GM12878 (cell line): ENCODE results near the gene CDK7. TPM values are rescaled to one million over a fixed set of nuclear protein-coding genes. Genes with fewer than 3 reads are reported as not detected.

Source experiments
- ATAC-seq: fragments of 200-7000 bp; cut with Tn5 transposase; 3 replicates; pipeline ENCODE4 v1.9.1; 2020; ENCODE audit warnings: mild to moderate bottlenecking, moderate library complexity
- BruUV-seq: library from RNA; stranded (reverse); fragments of 400-500 nt; replicated peaks from 2 replicates; lab custom pipeline; 2021; lab: Mats Ljungman, UMichigan
- CTCF ChIA-PET: fragments of 300-600 bp; sonication (Branson Sonifier 250); formaldehyde crosslinking; extraction: SDS; loops from one replicate; lab custom pipeline; 2021; ENCODE audit warnings: inconsistent platforms; lab: Yijun Ruan, JAX
- POLR2A ChIA-PET: fragments of 350-600 bp; formaldehyde crosslinking; extraction: SDS; loops from one replicate; lab custom pipeline; 2021; ENCODE audit warnings: inconsistent platforms; lab: Charles Lee
- RAD21 ChIA-PET: fragments of 300-600 bp; sonication (Branson Sonifier 250); formaldehyde crosslinking; loops from one replicate; lab custom pipeline; 2023; ENCODE audit warnings: antibody characterized with exemption; ENCODE audit not compliant: unreplicated experiment; lab: Charles Lee
- SMC1A ChIA-PET: fragments of 300-600 bp; sonication (Branson Sonifier 250); formaldehyde crosslinking; loops from one replicate; lab custom pipeline; 2023; ENCODE audit not compliant: unreplicated experiment, uncharacterized antibody; lab: Charles Lee
- DNase-seq: peaks from one replicate; pipeline ENCODE4 v3.0.0-alpha.2; 2011; ENCODE audit warnings: low read depth, low spot score
- FAIRE-seq: peaks from 3 replicates; lab custom pipeline; 2011; peaks lifted over from hg19 to GRCh38; lab: Jason Lieb, UNC
- H2AFZ ChIP-seq: 2 replicates; pipeline ENCODE4 v1.6.0; 2011; ENCODE audit warnings: low read depth, low read length, control low read depth; ENCODE audit not compliant: control insufficient read depth
- H3K27ac ChIP-seq: 2 replicates; pipeline ENCODE4 v1.5.1; 2011; ENCODE audit warnings: control low read depth; ENCODE audit not compliant: control insufficient read depth, insufficient read depth
- H3K27me3 ChIP-seq, 2 experiments: replicated peaks in 1 of 2; 2 replicates each; pipeline versions ENCODE4 v1.6.0 to v1.6.1; 2011; ENCODE audit warnings: low read length in 1 of 2; ENCODE audit not compliant: control insufficient read depth in 2 of 2, insufficient read depth in 2 of 2
- H3K36me3 ChIP-seq, 2 experiments: 2 replicates each; pipeline ENCODE4 v1.5.1; 2011; ENCODE audit warnings: low read length in 1 of 2; ENCODE audit not compliant: control insufficient read depth in 2 of 2, insufficient read depth in 2 of 2
- H3K4me1 ChIP-seq: 2 replicates; pipeline ENCODE4 v1.6.1; 2011; ENCODE audit warnings: mild to moderate bottlenecking, low read length, moderate library complexity, mixed read lengths; ENCODE audit not compliant: control insufficient read depth, insufficient read depth
- H3K4me2 ChIP-seq: 2 replicates; pipeline ENCODE4 v1.6.0; 2011; ENCODE audit warnings: control low read depth; ENCODE audit not compliant: control insufficient read depth, insufficient read depth
- H3K4me3 ChIP-seq: fragments of 200-600 bp; sonication (generic); 2 replicates; pipeline ENCODE4 v1.5.1; 2016
- H3K79me2 ChIP-seq: 2 replicates; pipeline ENCODE4 v1.6.0; 2011; ENCODE audit warnings: low read length; ENCODE audit not compliant: control insufficient read depth, insufficient read depth
- H3K9ac ChIP-seq: 2 replicates; pipeline ENCODE4 v1.8.0; 2011; ENCODE audit warnings: low read length, control low read depth, mixed read lengths; ENCODE audit not compliant: control insufficient read depth, insufficient read depth
- H3K9me3 ChIP-seq: replicated peaks from 3 replicates; pipeline ENCODE4 v1.5.1; 2011; ENCODE audit warnings: mild to moderate bottlenecking, low read length; ENCODE audit not compliant: control insufficient read depth, insufficient read depth
- H4K20me1 ChIP-seq: 2 replicates; pipeline ENCODE4 v1.6.0; 2011; ENCODE audit not compliant: control insufficient read depth, insufficient read depth
- EP300 ChIP-seq, 2 experiments: fragments of 150-350 bp in 1 of 2; IDR thresholded peaks; 2 replicates each; pipeline ENCODE4 v1.6.1; 2011 to 2012; ENCODE audit warnings: low read depth in 2 of 2, low read length in 2 of 2, borderline replicate concordance in 1 of 2, improper control_type of control experiment in 1 of 2, inconsistent platforms in 1 of 2; ENCODE audit not compliant: control insufficient read depth in 1 of 2
- HSF1 ChIP-seq: fragments of 150-350 bp; IDR thresholded peaks from 2 replicates; pipeline ENCODE4 v1.6.1; 2014; ENCODE audit warnings: mild to moderate bottlenecking, low read depth, low read length
- IKZF2 ChIP-seq, 2 experiments: fragments of 450-650 bp; IDR thresholded peaks; 2 replicates each; pipeline ENCODE4 v1.6.1; 2017; ENCODE audit warnings: mild to moderate bottlenecking in 2 of 2, moderate library complexity in 2 of 2
- IRF4 ChIP-seq: IDR thresholded peaks from 2 replicates; pipeline ENCODE4 v1.6.1; 2011; ENCODE audit warnings: low read depth, low read length
- MAX ChIP-seq: IDR thresholded peaks from 2 replicates; pipeline ENCODE4 v1.6.1; 2012; ENCODE audit warnings: low read depth, low read length, improper control_type of control experiment
- NFYB ChIP-seq: IDR thresholded peaks from 2 replicates; pipeline ENCODE4 v1.6.1; 2011; ENCODE audit warnings: low read depth, mild to moderate bottlenecking, low read length, improper control_type of control experiment, moderate library complexity; ENCODE audit not compliant: insufficient read depth
- NR2F1 ChIP-seq: fragments of 450-650 bp; conservative IDR thresholded peaks from 2 replicates; pipeline ENCODE4 v1.6.1; 2017; ENCODE audit warnings: mild to moderate bottlenecking
- PKNOX1 ChIP-seq: fragments of 450-650 bp; IDR thresholded peaks from 2 replicates; pipeline ENCODE4 v1.6.1; 2016; ENCODE audit warnings: mild to moderate bottlenecking
- SIN3A ChIP-seq: IDR thresholded peaks from 2 replicates; pipeline ENCODE4 v1.6.1; 2012; ENCODE audit warnings: low read depth, low read length, improper control_type of control experiment
- SMAD5 ChIP-seq: IDR thresholded peaks from 2 replicates; pipeline ENCODE4 v1.6.1; 2016; ENCODE audit warnings: antibody characterized with exemption, low read depth
- SP1 ChIP-seq: IDR thresholded peaks from one replicate; pipeline ENCODE4 v1.6.1; 2011; ENCODE audit warnings: low read depth, low read length
- TAF1 ChIP-seq: IDR thresholded peaks from 2 replicates; pipeline ENCODE4 v1.6.1; 2011; ENCODE audit warnings: mild to moderate bottlenecking, low read depth, low read length, borderline replicate concordance
- YY1 ChIP-seq: IDR thresholded peaks from 2 replicates; pipeline ENCODE4 v1.6.1; 2011; ENCODE audit warnings: low read depth, mild to moderate bottlenecking, low read length
- ZNF24 ChIP-seq: fragments of 450-650 bp; IDR thresholded peaks from 2 replicates; pipeline ENCODE4 v1.6.1; 2017; ENCODE audit warnings: antibody characterized with exemption, mild to moderate bottlenecking
- ZNF622 ChIP-seq: fragments of 450-650 bp; IDR thresholded peaks from 2 replicates; pipeline ENCODE4 v1.6.1; 2017; ENCODE audit warnings: mild to moderate bottlenecking, inconsistent platforms
- WGBS: methylation state at CpG from one replicate; pipeline ENCODE4 v1.1.6; 2016; ENCODE audit warnings: low lambda C conversion rate; ENCODE audit not compliant: insufficient replicate concordance, insufficient coverage; ENCODE audit errors: missing lambda C conversion rate; 5-methylcytosine and 5-hydroxymethylcytosine counted together
- in situ Hi-C: fragments of 300-500 bp; cut with MboI; formaldehyde crosslinking; loops from 9 replicates; pipeline ENCODE4 v1.14.3; 2018; ENCODE audit warnings: mixed read lengths
- intact Hi-C: fragments of 100-400 bp; cut with micrococcal nuclease; formaldehyde crosslinking; loops from one replicate; pipeline ENCODE4 v1.14.2; 2022; ENCODE audit not compliant: unreplicated experiment
- polyA plus RNA-seq, 11 experiments: library from polyadenylated mRNA; depleted of rRNA in 4 of 11; unstranded in 6 of 11; stranded (reverse) in 5 of 11; fragments of >200 nt; fragmentation: Nextera tagmentation in 4 of 11; fragmentation: Illumina TruSeq in 1 of 11; extraction: Ambion mirVana in 4 of 11; extraction: Trizol in 1 of 11; gene quantifications; 1 replicate in 1 of 11; 2 replicates in 10 of 11; pipeline versions ENCODE4 v1.2.1 to v1.2.3, GENCODE V29; 2011 to 2016; ENCODE audit warnings: inconsistent platforms in 2 of 11, missing spikeins in 2 of 11, low read depth in 1 of 11
- total RNA-seq, 4 experiments: library from RNA; depleted of rRNA in 3 of 4; stranded (reverse); fragments of >200 nt in 3 of 4; fragmentation: Illumina TruSeq in 1 of 4; extraction: Trizol in 1 of 4; gene quantifications; 2 replicates each; pipeline versions ENCODE4 v1.2.1 to v1.2.3, GENCODE V29; 2013 to 2021
- TF ChIP-seq, protein P1 (sequence below): IDR thresholded peaks from 2 replicates; pipeline ENCODE4 v1.6.1; 2011; ENCODE audit warnings: mild to moderate bottlenecking, low read depth, low read length, moderate library complexity; ENCODE audit not compliant: insufficient replicate concordance
- TF ChIP-seq, protein P2 (sequence below): fragments of 450-650 bp; formaldehyde crosslinking; IDR thresholded peaks from 2 replicates; pipeline ENCODE4 v1.4.0; 2022; ENCODE audit warnings: mild to moderate bottlenecking, moderate library complexity

The CDK7 gene
- total and polyA plus RNA-seq, 10 of the 15 experiments (the other 5 are each of a cell fraction or from before 2014, with no cell fraction given), result 26.0 to 93.9 (median 43.0) TPM

GRCh38 chr5:69245031-69245430 lies 10.3 kb downstream of the CDK7 start:
- no peaks in the 10 kb centered on the region for H3K27me3 ChIP-seq
- peaks cover 0 to 3% of the 10 kb centered on the region in 2 experiments; a peak in 1 of 4 replicates for H3K36me3 ChIP-seq
- WGBS, result 100% methylated on average over 3 of the region's 5 CpGs
- FAIRE-seq, result no peak
- ChIA-PET RAD21 (no interaction called here), POLR2A (no interaction called here)
- H3K4me1 ChIP-seq, result no peaks in the 10 kb centered on the region
- in situ Hi-C loops, result no loop called here
- no peaks in the 10 kb centered on the region; the same call in 2 of the 3 replicates for H3K9me3 ChIP-seq
- no TSS peak for BruUV-seq
- H4K20me1 ChIP-seq, result no peaks in the 10 kb centered on the region
- TF ChIP-seq ZNF622 (no peak), IKZF2 (IDR thresholded peaks at IDR 0.05) (no peak), EP300 (IDR thresholded peaks at IDR 0.05; ENCODE audit: borderline replicate concordance in 1 of 2, control insufficient read depth in 1 of 2, low read depth in 2 of 2, low read length in 2 of 2) (no peak), HSF1 (no peak), ZNF24 (no peak), SP1 (no peak), PKNOX1 (no peak), YY1 (no peak), NFYB (no peak), SIN3A (no peak), SMAD5 (no peak), NR2F1 (no peak), IRF4 (no peak), TAF1 (no peak), MAX (no peak)
- TF ChIP-seq, protein P1, sequence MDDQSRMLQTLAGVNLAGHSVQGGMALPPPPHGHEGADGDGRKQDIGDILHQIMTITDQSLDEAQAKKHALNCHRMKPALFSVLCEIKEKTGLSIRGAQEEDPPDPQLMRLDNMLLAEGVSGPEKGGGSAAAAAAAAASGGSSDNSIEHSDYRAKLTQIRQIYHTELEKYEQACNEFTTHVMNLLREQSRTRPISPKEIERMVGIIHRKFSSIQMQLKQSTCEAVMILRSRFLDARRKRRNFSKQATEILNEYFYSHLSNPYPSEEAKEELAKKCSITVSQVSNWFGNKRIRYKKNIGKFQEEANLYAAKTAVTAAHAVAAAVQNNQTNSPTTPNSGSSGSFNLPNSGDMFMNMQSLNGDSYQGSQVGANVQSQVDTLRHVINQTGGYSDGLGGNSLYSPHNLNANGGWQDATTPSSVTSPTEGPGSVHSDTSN, result no peak
- TF ChIP-seq, protein P2, sequence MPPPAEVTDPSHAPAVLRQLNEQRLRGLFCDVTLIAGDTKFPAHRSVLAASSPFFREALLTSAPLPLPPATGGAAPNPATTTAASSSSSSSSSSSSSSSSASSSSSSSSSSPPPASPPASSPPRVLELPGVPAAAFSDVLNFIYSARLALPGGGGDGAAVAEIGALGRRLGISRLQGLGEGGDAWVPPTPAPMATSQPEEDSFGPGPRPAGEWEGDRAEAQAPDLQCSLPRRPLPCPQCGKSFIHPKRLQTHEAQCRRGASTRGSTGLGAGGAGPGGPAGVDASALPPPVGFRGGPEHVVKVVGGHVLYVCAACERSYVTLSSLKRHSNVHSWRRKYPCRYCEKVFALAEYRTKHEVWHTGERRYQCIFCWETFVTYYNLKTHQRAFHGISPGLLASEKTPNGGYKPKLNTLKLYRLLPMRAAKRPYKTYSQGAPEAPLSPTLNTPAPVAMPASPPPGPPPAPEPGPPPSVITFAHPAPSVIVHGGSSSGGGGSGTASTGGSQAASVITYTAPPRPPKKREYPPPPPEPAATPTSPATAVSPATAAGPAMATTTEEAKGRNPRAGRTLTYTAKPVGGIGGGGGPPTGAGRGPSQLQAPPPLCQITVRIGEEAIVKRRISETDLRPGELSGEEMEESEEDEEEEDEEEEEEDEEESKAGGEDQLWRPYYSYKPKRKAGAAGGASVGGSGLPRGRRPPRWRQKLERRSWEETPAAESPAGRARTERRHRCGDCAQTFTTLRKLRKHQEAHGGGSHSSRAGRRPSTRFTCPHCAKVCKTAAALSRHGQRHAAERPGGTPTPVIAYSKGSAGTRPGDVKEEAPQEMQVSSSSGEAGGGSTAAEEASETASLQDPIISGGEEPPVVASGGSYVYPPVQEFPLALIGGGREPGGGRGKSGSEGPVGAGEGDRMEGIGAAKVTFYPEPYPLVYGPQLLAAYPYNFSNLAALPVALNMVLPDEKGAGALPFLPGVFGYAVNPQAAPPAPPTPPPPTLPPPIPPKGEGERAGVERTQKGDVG (CRISPR knock-in tag), result no peak
- TF ChIP-seq, all 136 proteins: peak for 0
- ATAC-seq, result no peak
- Histone ChIP-seq H3K27ac (no peak overlapping the region), H3K79me2 (peaks cover 18% of the 10 kb centered on the region), H3K9ac (no peak overlapping the region), H3K4me3 (no peak overlapping the region), H3K4me2 (no peak overlapping the region), H2AFZ (no peak overlapping the region)
- DNase-seq, result no peak
- intact Hi-C loops, result no loop called here
- SMC1A ChIA-PET, result interaction anchor here (0.6 kb wide), 1 partner anchor 175 kb away, joined by 3 read pairs; no protein-coding TSS in a partner anchor
- CTCF ChIA-PET, result no interaction called here
